NCI-H146 treated with DMSO at 0.1 percent for 48 hours (cell line): ENCODE measurements around the gene PLXNB2.

ENCODE experiments used
- DNase-seq: peaks from one replicate; lab custom pipeline; 2025; ENCODE audit not compliant: unreplicated experiment; lab: John Stamatoyannopoulos, UW

PLXNB2 gene

DNA sequence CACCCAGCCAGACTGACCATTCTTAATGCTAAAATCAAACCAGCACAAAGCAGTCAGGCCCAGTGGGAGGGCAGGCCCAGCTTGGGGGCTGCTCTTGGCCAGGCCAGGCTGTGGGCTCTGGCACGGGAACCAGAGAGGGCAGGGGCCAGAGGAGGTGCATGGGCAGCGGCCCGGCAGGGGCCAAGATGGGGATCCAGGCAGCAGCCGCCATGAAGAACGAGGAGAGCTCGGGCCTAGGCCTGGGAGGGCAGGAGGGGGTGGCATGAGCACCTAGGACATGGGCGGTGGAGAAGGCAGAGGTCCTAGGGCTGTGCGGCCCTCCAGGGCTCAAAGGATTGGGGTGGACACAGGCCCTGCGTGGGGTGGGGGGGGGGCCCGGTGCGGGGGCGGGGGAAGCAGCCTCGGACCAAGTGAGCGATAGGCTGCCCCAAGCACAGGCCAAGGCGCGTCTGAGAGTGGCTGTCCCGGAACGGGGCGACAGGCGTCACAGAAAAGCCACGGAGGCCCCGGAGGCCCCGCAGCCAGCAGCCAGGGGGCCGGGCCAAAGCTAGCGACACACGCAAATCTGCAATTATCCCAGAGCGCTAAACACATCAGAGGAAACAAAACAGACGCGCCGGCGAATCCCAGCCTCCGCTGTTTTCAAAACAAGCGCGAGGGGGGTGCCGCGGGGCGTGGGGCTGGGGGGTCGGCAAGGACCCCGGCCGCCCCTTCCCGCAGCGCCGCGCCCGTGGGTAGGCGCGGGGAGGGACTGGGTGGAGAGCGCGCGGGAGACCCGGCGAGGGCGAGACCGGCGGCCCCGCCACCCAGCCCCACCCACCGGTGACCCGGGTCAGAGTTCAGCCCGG is 8.3 kb downstream of the PLXNB2 start:
- DNase-seq, result no peak

DNA sequence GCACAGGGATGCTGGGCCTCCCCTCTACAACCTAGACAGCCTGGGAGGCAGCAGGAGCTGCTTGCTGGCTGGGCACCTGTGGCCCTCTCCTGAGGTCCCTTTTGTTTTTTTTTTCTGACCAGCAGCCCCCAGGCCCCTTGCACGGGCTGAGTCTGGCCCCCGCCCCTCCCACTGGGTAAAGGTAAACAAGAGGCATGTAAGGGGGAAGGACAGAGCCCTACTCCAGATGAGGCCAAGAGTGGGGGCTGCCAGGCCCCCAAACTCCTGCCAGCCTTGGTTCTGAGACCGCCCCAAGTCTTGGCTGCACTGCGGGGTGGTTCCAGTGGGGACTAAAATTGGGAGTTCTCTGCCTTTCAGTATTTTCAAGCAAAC is 9.2 kb downstream of the PLXNB2 start:
- DNase-seq, result no peak

DNA sequence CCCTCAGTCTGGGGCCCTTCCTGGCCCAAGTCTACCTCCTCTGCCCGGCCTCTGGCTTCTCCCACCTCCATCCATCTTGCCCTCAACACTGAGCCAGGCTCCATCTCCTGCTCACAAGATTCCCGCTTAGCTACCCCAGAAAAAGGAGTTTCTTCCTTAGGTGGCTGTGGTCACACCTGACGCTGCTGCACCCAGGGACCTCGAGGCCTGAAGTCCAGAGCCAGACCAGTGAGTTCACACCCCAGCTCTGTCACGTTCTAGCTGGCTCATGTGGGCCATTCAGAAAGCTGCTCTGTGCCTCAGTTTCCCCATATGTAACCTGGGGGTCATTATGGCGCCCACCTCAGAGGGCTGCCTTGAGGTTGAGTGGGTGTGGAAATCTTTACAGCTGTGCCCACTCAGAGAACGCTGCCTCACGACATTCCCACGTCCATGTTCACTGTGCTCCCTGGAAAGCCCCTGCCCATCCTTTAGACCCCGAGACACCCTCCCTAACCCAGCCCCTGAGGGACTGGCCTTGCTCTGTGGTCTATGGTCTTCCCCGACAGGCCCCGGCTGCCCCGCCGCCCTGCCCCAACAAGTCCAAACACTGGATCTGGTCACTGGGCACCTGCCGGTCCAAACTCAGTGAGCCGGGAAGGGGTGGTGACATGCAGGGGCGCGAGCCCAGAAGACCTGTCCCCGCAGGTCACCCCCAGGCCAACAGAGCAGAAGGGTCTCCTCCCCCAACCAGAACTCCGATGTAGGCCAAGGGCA is 9.8 kb downstream of the PLXNB2 start:
- DNase-seq, result no peak

DNA sequence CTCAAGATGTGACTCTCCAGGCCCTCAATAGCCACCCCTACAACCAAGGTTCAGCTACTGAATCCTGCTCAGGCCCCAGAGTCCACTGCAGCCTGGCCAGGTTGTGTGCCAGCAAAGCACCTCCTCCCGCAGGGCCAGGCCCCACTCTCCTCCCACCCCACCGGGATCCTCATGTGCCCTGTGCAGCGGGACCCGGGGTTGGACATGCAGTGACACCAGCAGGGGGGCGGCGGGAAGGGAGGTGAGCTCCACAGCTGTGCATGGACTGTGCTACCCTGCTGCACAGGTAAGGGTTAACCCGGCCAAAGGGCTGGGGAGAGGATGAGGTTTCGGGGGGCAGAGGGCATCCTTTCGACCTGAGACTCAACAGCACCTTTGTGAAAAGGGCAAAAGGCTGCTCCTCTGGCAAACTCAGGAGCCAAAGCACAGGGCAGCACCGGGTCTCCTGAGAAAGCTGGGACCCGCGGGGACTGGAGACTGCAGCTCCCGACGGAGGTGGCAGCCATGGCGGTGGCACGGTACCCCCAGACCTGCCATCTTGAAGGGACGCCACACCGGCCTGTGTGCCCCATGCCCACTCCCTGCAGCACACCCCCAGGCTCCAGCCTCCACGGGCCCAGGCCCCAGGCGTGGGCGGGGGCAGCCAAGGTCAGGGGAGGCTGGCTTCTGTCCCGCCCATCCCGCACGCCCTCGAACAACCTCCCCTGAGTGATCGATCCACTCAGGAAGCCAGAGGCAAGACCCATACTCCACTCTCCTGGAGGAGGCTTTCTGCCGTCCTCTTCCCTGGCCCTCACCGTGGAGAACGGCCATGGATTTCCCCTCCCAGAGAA is 10.6 kb downstream of the PLXNB2 start:
- no peak for DNase-seq

DNA sequence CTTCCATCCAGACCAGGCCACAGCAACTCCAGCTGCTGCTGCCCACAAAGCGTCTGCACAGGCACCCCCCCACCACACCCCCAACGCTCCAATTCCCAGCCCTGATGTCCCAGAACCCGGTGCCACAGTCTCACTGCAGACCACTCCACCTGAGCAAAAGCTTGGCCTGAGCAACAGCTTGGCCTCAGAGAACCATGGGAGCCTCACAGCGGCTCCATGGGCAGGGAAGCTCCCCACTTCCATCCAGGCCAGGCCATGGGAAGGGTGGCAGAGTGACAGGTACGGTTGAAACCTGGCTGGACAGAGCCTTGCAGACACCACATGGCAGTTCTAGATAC is 13.2 kb downstream of the PLXNB2 start:
- DNase-seq, result no peak

DNA sequence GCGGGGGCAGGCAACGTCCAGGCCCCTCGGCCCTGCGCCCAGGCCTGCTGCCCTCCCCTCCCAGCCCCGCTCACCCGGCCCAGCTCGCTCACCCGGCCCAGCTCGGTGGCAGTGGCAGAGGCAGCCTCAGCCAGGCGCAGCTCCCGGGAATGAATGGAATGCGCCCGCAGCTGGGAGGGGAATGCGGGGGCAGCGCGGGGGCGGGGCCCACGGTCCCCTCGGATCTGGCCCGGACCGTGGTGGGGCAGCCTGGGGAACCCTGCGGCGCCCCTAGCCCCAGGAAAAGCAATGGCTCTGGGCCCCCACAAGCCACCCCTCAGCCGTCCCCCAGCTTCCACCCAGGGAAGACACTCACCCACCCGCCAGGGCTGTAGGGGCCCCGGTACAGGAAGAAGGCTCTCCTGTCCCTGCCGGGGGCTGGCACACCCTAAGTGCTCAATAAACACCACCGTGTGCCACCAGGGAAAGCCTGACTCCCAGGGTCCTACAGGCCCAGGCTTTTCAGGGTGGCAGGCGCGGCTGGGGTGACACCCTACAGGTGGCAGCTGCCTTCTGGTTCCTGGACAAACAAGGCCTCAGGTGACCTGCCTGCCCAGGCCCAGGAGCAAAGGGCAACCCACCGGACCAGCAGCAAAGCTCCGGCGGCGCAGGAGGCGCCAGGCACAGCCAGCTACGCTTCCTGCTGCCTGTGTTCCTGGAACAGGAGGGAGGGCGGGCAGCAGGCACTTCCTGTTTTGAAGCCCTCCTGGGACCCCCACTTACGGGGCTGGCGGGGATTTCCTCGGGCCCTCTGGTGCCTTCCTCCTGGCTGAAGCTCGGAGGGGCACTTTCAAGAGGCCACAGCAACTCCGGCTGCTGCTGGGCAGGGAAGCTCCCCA is 13.8 kb downstream of the PLXNB2 start:
- DNase-seq, result no peak

DNA sequence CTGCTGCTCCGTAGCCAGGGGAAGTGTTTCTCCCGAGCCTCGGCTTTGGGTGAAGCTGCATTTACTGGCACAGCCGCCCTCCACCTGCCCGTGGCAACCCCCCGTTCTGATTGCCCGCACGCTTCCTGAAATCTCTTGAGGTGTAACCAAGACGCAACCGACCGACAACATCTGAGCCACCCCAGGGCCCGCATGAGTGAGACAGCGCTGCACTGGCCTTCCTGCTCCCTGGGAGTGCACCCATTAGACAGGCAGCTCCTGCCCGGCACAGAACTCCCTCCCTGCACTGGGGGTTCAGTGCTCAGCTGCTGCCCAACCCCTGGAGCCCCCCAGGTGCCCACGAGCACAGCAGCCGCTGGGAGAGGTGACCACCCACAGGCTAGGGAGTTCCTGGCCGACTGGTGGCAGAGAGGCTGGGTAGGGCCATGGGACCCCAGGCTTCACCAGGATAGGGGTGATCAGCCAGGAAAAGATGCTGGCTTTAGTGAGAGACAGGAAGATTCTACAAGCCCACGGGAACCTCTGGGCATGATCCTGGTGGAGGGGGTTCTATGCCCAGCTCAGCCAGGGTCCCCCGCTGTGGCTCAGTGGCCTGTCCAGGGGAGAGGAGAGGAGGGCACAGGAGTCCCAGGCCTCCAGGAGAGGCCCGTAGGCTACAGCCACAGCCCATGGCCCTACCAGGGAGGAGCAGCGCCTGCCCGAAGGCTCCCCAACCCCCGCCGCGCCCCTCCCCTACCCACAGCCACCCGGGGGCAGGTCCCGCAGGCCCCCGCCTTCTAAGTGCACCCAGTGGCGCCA is 14.6 kb downstream of the PLXNB2 start:
- no peak for DNase-seq

DNA sequence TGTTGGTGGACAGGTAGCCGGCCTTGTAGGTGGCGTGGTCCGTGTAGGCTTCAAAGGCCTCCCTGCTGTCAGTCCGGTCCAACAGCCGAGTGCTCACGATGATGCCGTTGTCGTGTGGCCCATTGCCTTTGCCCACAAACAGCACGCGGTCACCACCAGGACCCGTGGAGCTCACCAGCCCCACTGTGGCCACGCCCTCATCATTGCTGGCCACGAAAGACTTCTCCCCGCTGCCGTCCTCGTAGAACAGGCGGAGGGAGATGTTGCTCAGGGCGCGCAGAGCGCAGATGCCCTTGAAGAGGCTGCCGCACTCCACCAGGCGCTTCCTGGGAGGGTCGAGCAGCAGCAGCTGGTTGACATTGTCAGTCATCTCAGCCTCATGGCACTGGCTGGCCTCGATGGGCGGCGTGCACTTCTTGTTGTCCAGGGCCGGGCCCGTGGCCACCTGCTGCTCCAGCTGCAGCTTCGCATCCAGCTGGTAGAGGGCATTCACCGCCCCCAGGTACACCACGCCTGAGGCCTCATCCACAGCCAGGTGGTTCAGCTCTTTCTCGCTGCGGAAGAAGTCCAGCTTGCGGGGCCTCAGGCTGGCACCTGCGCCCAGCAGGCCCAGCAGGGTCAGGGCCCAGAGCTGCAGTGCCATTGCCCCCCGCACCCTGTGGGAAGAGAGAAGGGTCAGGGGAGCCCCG is 17.4 kb downstream of the PLXNB2 start:
- no peak for DNase-seq

DNA sequence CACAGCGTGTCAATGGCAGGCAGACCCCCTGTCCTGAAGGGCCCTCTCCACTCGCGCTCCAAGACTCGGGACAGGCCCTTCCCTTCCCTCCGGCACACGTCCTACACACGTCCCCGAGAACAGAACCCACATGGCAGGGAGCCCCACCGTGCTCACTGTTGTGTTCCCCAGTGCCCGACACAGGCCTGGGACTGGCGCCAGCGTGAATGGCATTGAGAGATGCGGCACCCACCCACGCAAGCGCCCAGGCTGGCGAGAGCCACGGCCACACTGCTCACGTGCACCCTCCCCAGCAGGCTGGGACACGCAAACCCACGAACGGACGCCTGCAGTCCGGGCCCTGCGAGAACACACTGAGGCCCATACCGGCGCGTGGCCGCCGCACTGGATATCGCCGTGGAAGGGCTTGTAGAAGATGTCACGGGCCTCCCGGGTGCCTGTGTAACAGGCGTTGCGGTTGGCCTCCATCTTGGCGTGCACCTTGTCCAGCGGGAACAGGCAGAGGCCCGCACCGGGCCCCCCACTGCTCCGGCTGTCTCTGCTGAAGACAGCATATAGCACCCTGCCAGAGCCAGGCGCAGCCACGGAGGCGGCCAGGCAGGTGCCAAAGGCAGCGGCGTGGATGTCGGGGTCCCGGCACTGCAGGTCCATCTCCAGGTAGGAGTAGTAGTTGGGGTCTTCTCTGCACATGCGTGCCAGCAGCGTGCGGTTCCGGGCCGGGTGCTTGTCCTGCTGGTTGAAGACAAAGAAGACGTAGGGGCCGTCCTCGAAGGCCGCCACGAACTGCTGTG is 18.1 kb downstream of the PLXNB2 start:
- DNase-seq, result no peak

DNA sequence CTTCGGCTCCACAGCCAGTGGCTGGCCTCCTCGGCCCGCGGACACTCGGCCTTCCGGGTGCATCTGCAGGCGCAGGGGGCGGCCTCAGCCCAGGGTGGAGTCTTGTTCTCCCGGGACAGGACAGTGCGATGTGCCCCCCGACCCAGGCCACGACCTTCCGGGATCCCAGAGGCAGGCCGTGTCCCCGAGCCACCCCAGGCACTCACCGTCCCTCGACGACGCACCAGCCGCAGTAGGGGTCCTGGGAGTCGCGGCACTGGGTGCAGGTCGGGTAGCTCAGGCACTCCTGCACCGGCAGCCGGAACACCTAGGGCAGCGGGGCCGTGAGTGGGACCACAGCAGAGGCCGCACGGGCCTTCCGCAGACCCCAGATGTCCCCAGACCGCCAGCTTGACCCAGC is 19.7 kb downstream of the PLXNB2 start:
- DNase-seq, result no peak

DNA sequence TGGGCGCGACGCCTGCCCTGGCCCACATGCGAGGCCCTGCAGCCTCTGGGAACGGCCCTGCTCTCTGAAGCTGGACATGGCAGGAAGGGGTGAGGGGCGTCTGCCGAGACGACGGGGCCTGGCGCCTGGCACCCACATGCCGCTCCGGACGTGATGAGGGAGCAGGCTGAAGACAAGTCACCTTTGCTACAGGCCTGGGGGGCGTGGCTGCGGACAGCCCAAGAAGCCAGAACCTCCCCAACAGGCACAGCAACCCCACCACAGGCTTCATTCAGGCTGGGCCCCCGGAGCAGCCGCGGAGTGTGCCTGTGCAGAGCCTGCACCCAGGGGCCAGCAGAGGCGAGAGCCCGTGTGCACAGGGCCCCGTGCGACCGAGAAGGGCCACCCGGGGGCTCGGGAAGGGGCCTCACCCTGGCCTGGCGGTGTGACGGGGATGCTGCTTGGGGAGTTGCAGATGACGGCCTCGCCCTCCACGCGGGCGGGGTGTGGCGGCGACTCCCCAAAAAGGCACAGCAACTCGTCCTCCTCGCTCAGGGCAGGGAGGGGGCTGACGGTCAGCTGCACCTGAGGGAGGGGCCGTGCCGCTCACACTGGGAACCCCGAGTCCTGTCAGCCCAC is 20.6 kb downstream of the PLXNB2 start:
- DNase-seq, result no peak

DNA sequence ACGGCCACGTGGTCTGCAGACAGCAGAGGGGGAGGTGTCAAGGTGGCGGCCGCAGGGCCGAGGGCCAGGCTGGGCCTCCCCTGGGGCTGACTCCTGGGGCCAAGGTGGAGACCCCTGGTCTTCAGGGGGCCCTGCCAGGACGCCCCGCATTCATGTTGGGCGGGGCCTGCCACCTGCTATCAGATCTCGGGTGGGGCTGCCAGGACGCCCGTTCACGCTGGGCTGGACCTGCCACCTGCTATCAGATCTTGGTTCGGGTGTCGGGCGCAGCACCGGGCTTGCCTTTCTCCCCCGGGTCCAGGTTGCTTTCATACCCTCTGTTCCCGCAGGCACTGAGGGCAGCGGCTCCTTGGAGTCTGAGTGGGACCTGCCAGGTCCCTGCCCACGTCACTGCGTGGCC is 21.2 kb downstream of the PLXNB2 start:
- DNase-seq, result no peak

DNA sequence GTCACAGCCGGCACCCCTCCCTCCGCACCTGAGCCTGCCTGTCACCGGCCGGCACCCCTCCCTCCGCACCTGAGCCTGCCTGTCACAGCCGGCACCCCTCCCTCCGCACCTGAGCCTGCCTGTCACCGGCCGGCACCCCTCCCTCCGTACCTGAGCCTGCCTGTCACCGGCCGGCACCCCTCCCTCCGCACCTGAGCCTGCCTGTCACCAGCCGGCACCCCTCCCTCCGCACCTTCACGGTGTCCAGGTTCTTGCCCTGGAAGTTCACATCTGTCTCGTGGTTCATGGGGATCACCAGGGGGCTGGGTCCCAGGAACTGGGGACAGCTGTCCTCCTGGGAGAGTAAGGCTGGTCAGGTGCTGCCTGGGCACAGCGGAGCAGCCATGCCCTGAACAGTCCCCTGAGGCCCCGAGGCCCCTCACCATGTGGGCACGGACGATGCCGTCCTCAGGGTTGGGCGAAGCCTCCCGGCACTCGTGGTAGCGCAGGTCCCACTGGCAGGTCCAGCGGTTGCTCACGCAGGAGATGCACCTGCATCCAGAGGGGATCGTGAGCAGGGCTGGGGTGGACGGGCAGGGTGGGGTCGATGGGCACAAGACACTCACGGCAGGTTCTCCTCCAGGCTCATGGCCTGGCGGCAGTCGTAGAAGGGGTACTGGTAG is 21.7 kb downstream of the PLXNB2 start:
- no peak for DNase-seq

DNA sequence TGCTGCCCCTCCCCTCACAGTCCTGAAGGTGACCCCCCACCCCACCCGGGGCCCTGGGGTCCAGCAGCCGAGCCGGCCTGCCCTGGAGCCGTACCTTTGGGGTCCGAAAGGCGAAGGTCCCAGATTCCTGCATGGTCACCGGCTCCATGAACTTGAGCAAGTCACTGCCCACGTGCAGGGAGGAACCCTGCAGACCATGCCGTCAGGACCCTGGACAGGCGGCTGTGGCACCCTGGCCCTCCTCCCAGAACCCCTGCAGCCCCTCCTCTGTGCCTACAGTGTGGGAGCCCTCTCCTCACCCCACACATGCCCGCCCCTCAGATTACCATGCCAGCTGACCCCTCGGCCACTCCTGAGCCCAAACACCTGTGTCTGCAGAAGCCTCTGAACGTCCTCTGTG is 23.0 kb downstream of the PLXNB2 start:
- DNase-seq, result no peak

DNA sequence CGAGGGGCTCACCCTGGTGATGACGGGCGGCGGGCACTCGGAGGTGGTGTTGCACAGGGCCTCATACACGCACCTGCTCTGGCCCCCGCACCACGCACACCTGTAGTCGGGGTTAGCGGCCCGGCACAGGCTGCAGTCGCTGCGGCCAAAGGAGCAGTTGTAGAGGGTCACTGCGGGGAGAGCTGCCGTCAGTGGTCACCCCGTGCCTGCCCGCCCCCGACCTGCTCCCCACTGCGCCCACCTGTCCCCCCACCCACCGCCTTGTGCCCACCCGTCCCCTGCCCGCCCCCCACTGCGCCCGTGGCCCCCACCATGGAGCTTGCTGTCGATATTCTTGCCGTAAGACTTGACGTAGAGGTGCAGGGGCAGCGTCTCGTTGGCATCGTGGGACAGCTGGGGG is 23.6 kb downstream of the PLXNB2 start:
- no peak for DNase-seq

DNA sequence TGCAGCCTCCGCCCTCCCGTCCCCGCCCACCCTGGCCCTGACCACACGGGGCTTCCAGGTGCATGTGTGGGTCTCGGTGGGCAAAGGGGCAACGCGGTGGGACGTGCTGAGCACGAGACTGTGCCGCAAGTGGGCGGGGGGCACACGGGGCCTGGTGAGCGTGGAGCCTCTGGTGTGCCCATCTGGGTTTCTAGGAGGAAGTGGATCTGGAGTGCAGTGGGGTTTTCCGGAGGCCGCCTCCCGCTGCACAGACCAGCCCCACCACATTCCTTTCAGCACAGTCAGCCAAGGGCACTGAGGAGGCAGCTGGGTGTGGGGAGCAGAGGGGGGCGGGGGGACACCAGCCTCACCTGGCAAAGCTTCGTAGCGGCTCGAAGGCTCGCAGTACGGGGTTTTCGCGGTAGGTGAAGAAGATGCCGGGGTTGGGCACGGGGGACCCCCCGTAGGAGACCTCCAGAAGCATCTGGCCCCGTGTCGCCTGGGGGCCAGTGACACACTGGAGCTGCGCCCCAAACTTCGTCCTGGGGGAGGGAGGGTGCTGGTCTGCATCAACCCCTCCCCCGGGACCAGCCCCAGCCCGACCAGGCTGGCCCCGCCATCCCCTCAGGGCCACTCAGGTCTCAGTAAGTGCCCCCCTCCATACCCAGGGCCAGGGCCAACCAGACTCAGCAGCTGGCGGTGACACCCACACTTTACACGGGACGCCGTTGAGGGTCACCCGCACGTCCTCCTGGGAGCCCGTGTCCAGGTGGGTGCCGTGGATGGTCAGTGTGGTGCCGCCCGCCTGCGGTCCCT is 24.9 kb downstream of the PLXNB2 start:
- no peak for DNase-seq

DNA sequence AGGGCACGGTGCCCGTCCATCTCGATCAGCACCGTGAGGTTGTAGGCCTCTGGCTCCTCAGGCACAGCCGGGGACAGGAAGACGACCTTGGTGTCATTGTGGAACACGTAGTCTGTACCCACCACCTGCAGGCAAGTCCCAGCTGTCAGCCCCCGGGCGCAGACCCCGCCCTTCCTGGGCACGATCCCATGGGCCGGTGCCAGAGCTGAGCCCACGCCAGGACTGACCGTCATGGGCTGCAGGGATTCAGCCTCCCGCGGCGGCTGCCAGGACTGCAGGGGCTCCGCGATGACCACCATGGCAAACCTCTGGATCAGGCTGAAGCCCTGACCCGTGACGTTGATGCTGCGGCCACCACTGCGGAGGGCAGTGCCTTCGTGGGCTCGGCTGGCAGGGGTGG is 25.5 kb downstream of the PLXNB2 start:
- DNase-seq, result no peak
